Activated CD4-positive, alpha-beta T cell treated with anti-CD3 and anti-CD28 coated beads, Interleukin-2, amount 50 U/mL, for 4 hours (primary cell): ENCODE measurements around the gene USP8.
"Not testable (repeated sequence)": the region's sequence is repeated elsewhere in the genome, so short reads cannot be mapped to it uniquely, and the experiment has no call there.

ENCODE experiments used
- DNase-seq, 2 experiments: peaks; one replicate each; pipeline ENCODE4 v3.0.0-alpha.2; 2020

The USP8 gene

DNA sequence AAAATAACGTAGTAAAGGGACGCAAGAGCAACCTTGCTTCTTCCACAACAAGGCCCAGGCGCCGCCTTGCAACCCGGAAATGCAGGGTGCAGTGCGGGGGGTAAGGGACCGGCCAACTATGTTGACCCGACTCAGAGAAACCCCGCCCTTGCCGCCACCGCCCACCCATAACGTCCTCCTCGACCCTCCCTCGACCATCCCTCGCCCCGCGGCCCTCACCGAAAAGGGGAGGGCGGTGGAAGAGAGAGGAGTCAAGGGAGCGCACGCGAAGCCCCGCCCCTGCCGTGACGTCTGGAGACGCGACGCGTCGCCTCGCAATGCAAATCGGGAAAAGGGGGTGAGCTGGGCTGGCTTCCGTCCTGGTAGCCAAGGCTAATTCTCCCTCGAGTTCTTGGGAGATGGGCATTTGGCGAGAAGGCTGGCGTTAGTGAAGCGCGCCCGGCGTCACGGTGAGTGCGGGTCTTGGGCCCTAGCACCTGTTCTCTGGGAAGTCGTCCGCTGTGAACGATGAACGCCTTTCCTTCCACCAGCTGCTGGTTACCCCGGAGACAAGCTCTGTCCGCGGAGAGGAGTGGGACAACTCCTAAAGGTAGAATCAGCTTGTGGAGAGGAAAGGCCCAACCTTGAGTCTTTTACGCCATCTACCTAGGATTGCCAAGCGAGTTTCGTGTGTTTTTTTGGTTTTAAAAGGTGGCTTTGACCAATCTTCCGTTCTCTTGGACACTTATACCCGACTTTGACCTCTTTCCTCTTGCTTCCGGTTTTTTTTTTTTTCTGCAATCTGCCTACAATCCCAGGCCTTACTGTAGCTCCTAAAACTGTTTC is at the start of gene USP8:
TSS of gene USP8 (plus strand) at position 340 of the 825 bp plus-strand sequence. CDS start 14,669 bp downstream, outside the sequence.
- peak; percentile 87 to 89 for DNase-seq

DNA sequence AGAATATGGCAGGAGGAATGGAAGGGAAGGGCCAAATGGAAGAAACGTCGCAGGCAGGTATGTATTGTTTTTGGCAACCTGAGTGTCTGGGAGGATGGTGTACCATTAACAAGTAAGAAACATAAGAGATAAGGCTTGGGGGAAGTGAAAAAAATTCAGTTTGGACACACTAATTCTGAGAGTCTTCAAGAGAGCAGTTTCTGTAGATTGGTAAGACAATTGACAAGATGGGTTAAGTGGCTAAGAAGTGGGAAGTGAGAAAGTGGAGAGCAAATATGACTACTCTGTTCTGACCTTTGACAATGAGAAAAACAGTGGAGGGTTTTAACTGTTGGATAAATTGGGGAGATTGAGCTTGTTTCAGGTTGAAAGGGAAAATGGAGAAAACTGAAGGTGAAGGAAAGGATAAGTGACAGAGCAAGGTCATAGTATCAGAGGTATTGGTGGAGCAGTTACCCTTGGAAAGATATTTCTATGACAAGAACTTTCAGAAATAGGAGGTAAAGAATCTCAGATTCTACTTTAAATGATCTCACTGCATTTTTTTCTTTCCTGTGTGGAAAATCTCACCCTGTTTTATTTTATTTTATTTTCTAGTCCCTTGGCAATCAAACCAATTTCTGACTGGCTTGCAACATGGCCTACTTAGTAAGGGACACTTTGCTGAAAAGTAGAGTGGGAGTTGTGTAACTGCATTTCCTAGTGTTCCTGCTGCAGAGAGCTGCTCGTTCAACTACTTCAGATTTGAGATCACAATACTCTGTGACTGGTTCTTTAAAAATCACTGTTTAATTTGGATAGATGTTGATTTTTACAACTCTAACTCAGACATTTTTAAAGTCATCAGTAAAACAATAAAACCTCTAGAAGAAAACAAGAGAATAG is 46.1 kb upstream of the USP8 start:
- no peak for DNase-seq

DNA sequence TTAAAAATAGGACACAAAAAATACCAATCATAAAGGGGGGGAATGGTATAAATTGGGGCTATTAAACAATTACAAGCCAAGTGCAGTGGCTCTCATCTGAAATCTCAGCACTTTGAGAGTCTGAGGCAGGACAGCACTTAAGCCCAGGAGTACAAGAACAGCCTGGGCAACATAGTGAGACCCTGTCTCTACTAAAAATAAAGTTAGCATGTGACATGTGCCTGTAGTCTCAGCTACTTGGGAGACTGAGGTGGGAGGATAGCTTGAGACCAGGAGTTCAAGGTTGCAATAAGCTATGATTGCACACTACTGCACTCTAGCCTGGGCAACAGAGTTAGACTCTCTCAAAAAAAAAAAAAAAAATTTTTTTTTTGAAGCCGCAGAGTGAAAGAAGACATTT is 45.4 kb upstream of the USP8 start:
- DNase-seq, result no peak

DNA sequence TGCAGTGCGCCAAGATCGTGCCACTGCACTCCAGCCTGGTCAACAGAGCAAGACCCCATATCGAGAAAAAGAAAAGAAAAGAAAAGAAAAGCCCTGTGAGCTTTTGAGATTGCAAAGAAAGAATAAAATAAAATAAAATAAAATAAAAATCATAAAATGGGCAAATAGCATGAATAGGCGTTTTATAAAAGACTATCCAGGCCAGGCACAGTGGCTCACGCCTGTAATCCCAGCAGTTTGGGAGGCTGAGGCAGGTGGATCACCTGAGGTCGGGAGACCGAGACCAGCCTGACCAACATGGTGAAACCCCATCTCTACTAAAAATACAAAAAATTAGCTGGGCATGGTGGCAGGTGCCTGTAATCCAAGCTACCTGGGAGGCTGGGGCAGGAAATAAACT is 44.8 kb upstream of the USP8 start:
- not testable (repeated sequence) for DNase-seq

DNA sequence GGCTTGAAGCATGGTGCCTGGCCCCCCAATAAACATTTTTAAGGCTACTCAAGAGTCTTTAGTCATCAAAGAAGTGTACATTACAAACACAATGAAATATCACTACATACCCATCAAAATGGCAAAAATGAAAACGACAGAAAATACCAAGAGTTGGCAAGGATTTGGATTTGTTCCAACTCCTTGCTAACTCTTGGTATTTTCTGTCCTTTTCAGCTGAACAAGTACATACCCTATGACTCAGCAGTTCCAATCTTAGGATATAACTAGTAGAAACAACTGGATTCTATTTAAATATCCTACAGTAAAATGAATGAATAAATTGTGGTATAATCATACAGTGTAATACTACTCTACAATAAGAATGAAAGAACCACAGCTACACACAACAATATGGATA is 44.1 kb upstream of the USP8 start:
- no peak for DNase-seq

DNA sequence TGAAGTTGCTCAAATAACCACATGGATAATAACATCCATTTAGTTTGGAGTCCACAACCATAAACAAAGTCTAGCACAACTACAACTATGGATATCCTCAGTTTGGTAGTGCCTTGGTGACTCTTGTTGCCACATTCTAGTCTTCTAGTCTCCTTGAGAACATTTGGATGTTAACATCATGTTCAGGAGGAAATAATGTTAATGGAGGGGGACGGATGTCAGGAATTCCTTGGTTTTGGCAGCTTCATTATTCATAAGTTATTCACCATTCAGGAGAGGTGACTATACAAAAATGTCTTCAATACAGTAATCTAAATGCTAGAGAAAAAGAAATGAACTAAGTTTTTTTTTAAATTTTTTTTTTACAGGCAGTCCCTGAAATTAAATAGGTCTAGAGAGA is 42.8 kb upstream of the USP8 start:
- DNase-seq, result no peak

DNA sequence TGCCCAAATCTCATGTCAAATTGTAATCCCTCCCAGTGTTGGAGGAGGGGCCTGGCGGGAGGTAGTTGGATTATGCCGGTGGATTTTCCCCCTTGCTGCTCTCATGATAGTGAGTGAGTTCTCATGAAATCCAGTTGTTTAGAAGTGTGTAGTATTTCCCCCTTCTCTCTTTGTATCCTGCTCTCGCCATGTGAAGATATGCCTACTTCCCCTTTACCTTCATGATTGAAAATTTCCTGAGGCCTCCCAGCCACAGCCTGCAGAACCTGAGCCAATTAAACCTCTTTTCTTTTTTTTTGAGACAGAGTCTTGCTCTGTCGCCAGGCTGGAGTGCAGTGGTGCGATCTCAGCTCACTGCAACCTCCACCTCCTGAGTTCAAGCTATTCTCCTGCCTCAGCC is 41.8 kb upstream of the USP8 start:
- DNase-seq, result not testable (repeated sequence)

DNA sequence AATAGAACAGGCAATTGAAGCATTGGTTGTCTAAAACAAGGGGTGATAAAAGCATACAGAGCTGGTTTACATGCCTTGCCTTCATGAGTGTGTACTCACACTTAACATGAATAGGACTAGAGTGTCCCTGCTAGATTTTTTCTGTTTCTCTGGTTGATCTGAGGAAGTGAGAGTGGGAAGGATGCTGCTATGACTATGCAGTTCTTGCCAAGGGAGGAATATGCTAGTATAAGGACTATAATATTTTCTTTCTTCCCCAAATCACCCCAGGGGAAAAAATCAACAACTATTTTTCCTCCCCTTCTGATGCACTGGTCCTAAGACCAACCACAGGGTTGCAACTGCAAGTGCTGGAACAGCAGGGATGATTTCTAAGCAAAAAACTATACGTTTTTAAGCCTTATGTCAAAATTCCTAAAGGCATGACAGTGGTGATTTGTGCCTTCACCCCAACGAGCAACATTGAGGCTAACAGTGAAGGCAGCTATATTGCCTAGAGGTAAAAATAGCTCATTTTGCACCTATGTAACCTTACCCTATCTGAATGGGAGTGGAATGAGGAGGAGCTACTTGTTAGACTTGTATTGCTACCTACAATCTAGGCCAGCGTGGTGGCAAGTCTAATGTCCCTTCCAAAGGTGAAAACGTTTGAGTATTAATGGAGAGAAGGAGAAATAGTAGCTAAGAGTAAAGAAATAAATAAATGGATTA is 33.5 kb upstream of the USP8 start:
- DNase-seq, result no peak

DNA sequence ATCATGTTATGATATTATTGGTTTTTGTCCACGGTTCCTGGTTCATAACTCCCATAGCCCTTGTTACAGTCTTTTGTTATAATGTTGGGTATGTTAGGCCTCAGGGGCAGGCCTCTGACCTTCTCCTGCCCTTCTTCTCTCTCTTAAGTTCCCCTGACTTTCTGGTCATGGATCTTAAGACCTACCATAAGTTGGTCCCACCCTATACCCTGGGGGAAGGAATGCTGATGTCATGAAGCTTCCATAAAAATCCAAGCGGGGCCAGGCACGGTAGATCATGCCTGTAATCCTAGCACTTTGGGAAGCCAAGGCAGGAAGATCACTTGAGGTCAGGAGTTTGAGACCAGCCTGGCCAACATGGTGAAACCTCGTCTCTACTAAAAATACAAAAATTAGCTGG is 32.6 kb upstream of the USP8 start:
- not testable (repeated sequence) for DNase-seq

DNA sequence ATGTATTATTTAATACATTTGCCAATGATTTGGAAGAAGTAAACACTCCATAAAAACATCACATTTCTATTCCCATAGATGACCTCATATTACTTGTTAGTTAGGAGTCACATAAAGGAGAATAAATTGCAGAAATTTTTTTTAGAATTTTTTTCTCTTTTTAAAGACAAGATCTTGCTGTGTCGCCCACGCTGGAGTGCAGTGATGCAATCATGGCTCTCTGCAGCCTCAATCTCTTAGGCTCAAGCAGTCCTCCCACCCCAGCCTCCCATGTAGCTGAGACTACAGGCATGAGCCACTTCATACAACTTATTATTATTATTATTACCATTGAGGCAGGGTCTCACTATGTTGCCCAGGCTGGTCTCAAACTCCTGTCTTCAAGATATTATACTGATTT is 12.3 kb upstream of the USP8 start:
- DNase-seq, result no peak

DNA sequence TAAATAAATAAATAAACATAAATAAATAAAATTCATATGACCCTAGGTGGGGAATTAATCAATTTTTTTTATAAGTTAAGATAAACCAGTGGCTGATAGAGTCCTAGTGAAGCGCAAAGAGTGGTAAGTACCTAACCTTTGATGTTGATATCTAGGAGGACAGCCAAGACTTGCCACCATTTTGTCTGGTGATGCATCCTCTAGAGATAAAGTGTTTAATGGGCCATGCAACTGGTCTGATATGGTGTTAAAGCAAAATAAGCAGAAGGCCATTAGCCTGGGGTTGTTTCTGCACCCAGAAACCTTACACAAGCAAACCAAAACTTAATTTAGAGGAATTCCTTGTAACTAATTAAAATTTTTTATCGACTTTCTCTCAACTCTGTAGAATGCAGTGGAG is 9.6 kb upstream of the USP8 start:
- no peak for DNase-seq

DNA sequence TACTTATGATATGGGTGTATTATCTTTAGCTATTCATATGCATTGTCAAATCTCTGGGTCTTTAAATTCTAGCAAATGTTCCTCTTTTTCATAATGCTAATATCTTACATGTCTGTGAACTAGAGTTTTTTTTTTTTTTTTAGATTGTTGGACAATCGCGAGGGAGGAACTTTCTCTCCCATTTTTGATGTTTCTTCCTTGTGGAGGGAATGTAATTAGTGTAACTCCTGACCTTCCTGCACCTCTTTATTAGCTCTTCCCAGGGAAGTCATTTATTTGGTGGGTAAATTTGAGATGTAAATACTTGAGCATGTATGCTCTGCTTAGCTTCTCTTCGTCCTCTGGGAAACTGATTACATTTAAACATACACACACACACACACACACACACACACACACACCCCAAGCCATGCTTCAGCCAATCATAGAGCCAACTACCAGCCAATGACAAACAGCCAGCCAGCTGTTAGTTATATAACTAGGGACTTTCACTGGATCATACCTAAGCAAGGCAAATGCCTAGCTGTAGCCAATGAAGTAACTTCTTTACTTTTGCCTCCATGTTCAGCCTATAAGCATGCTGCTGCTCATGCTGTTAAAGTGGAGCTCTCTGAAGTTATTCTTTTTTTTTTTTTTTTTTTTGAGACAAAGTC is 8.3 kb upstream of the USP8 start:
- no peak for DNase-seq

DNA sequence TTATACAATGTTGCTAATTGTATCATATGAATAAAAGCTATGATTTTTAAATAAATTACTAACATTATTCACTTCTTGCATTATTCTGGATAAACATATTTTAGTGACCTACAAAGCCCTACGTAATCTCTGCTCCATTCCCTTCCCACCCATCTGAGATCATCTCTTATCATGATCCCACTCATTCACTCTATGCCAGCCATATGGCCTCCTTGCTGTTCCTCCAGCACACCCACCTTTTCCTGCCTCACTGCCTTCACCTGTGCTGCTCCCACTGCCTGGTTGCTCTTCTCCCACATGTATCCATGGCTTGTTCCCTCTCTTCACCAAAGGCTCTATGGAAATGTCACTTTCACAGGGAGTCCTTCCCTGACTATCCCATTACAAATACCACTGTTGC is 7.3 kb upstream of the USP8 start:
- DNase-seq, result no peak

DNA sequence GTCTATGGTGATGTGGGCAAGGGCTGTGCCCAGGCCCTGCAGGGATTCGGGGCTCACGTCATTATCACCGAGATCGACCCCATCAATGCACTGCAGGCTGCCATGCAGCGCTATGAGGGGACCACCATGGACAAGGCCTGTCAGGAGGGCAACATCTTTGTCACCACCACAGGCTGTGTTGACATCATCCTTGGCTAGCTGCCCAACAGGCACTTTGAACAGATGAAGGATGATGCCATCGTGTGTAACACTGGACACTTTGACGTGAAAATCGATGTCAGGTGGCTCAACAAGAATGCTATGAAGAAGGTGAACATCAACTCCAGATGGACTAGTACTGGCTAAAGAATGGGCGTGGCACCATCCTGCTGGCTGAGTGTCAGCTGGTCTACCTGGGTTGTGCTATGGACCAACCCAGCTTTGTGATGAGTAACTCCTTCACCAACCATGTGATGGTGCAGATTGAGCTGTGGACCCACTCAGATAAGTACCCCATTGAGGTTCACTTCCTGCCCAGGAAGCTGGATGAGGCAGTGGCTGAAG is 6.1 kb upstream of the USP8 start:
- no peak for DNase-seq

DNA sequence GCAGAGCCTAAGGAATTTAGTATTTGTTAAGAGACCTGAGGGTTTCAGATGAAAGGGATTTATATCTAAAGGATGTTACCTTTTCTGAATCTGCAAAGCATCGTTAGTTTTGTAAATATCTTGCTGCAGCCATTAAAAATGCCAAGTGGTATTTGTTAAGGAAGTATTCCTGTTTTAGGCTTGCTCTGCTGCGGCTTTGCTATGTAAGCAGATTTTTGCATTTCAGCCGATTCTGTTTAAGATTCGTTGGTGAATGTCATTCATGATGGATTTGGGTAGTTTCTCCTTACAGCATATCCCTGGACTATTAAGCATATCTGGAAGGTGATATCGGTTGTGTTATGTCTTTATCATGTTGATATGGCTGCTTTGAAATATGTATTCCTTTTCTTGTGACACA is 1.0 kb downstream of the USP8 start:
- DNase-seq, result no peak

DNA sequence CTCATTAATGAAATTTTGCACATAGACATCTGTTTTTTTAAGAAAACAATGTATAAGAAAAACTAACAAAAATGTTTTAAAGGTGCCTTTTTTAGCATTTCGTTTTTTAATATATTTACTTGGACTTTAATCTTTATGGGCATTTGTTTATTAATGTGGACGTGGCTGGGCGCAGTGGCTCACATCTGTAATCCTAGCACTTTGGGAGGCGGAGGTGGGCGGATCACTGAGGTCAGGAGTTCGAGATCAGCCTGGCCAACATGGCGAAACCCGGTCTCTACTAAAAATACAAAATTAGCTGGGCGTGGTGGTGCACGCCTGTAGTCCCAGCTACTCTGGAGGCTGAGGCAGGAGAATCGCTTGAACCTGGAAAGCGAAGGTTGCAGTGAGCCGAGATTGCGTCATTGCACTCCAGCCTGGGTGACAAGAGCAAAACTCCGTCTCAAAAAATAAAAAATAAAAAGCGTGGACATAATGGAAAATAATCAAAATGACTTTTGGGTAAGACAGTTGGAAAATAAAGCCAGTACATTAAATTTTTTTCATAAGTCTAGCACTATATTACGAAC is 1.6 kb downstream of the USP8 start:
- not testable (repeated sequence) for DNase-seq

DNA sequence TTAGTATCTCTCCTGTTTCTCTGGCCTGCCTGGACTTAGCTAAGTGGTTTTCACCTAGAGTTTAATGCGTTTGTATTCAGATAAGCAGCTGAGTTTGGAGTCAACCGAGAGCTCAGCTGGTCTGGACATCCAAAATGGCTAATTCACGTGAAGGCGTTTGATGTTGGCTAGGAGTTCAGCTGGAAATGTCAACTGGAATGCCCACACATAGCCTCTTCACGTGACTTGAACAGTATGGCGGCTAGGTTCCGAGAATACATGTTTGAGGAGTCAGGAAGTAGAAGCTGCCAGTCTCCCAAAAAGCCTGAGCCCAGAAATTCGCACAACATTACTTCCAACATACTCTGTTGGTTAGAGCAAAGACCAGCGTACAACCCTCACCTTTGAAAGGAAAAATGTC is 2.2 kb downstream of the USP8 start:
- DNase-seq, result no peak

DNA sequence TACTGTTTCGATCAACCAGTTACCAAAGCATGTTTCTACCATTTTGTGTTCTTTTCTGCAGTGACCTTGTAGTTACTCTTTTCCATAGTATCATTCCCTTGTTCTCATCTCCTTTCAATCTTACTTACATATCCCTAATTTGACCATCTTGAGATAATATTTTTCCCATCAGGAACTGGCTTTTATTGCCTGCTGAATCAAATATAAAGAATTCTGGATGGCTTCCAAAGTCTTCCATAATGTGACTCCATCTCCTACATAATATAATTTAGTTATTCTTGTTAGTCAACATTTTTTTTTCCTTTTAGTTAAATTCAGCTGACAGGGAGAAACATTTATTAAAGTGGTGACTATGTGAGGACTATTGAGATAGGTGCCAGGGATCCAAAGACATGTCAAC is 7.0 kb downstream of the USP8 start:
- DNase-seq, result no peak

DNA sequence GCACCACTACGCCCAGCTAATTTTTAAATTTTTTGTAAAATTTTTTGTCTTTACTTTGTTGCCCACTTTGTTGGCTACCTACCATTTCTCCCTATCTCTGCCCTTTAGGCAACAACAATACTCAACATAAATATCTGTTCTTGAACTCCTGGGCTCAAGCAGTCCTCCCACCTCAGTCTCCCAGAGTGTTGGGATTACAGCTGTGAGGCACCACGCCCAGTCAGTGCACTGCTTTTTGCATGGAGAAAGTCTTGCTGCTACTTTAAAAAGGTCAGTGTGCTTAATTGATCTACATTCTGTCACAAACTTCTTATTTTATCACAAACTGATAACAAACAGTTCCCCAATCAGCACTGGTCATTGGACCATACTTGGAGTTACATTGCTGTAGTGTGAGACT is 8.0 kb downstream of the USP8 start:
- DNase-seq, result no peak

DNA sequence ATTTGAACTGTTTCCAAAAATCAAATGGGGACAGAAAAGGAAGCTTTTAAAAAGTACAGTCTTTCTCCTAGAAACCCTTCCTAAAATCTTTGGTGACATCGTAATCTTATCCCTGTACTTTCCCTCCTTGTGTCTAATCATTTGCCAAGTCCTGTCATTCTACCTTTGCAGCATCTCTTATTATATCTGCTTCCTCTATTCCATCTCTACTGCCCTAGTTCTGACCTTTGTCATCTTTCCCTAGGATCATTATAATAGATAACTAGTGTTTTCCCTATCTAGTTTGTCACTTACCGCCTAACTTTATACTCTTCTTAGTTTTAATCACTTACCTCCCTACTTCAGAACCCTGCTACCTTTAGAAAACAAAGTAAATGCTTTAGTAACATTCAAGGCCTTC is 11.6 kb downstream of the USP8 start:
- DNase-seq, result no peak

DNA sequence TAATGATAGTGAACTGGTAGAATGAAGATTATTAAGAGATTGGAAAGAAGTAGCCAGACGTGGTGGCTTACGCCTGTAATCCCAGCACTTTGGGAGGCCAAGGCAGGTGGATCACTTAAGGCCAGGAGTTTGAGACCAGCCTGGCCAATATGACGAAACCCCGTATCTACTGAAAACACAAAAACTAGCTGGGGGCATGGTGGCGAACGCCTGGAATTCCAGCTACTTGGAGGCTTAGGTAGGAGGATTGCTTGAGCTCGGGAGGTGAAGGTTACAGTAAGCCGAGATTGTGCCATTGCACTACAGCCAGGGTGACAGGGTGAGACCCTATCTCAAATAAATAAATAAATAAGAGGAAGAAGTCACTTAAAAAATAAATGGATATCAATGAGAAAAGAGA is 14.0 kb downstream of the USP8 start:
- no peak for DNase-seq

DNA sequence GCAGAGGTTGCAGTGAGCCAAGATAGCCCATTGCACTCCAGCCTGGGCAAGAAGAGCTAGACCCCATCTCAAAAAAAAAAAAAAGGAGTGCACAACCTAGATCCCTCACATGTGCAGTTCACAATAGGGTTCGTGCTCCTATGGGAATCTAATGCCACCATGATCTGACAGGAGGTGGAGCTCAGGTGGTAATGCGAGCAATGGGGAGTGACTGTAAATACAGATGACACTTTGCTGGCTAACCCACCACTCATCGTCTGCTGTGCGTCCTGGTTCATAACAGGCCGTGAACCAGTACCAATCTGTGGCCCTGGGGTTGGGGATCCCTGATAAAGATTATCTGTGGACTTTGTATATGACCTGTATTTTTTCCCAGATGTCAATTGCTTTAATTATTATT is 16.7 kb downstream of the USP8 start:
- DNase-seq, result no peak
